HL-60 (cell line): ENCODE measurements around the gene CREB5.

ENCODE experiments used
- CTCF ChIP-seq: IDR thresholded peaks from one replicate; pipeline ENCODE4 v1.5.1; 2011; ENCODE audit warnings: low read length, control low read depth, inconsistent platforms; ENCODE audit not compliant: insufficient read depth
- GABPA ChIP-seq: IDR thresholded peaks from 2 replicates; pipeline ENCODE4 v1.6.1; 2012; ENCODE audit warnings: low read depth
- POLR2AphosphoS5 ChIP-seq: IDR thresholded peaks from 2 replicates; pipeline ENCODE4 v1.6.1; 2012; ENCODE audit warnings: low read depth
- REST ChIP-seq: IDR thresholded peaks from 2 replicates; pipeline ENCODE4 v1.6.1; 2012; ENCODE audit warnings: low read depth; ENCODE audit not compliant: insufficient replicate concordance
- SPI1 ChIP-seq: IDR thresholded peaks from 2 replicates; pipeline ENCODE4 v1.6.1; 2012; ENCODE audit warnings: low read depth, mild to moderate bottlenecking, borderline replicate concordance

GRCh38 chr7:28481091-28481926 lies 69.0 kb downstream of the CREB5 start:
- TF ChIP-seq CTCF (no peak), POLR2AphosphoS5 (no peak), REST (no peak), GABPA (no peak), SPI1 (no peak)
